GM18526 (cell line): ENCODE measurements around the gene WWOX.

Source experiments
- POLR2A ChIP-seq: IDR thresholded peaks from 3 replicates; pipeline ENCODE4 v1.6.1; 2011; ENCODE audit not compliant: insufficient read length; ENCODE audit errors: extremely low read depth

WWOX gene

GRCh38 chr16:78099271-78100111 is at the start of gene WWOX:
WWOX (plus strand) TSS chr16:78099654.
- peak; percentile 44 for TF ChIP-seq POLR2A

- TF ChIP-seq POLR2A: no peak
Measured at GRCh38 chr16:78050734-78051400, 48.6 kb upstream of the WWOX start.

GRCh38 chr16:78057803-78058564 is 41.5 kb upstream of the WWOX start:
- TF ChIP-seq POLR2A: no peak

GRCh38 chr16:78060295-78060694 is 39.2 kb upstream of the WWOX start:
- TF ChIP-seq POLR2A: no peak

GRCh38 chr16:78060809-78061208 is 38.6 kb upstream of the WWOX start:
- TF ChIP-seq POLR2A: no peak

GRCh38 chr16:78065319-78065718 is 34.1 kb upstream of the WWOX start:
- TF ChIP-seq POLR2A: no peak

- TF ChIP-seq POLR2A: no peak
Measured at GRCh38 chr16:78069913-78070312, 29.5 kb upstream of the WWOX start.

GRCh38 chr16:78072275-78072674 is 27.2 kb upstream of the WWOX start:
- no peak for TF ChIP-seq POLR2A

- TF ChIP-seq POLR2A: no peak
Measured at GRCh38 chr16:78075800-78076199, 23.7 kb upstream of the WWOX start.

GRCh38 chr16:78081341-78081740 is 18.1 kb upstream of the WWOX start:
- no peak for TF ChIP-seq POLR2A

- no peak for TF ChIP-seq POLR2A
Measured at GRCh38 chr16:78091419-78091818, 8.0 kb upstream of the WWOX start.

- TF ChIP-seq POLR2A: no peak
Measured at GRCh38 chr16:78092758-78093157, 6.7 kb upstream of the WWOX start.

GRCh38 chr16:78094166-78094565 is 5.3 kb upstream of the WWOX start:
- no peak for TF ChIP-seq POLR2A

GRCh38 chr16:78094998-78095397 is 4.5 kb upstream of the WWOX start:
- no peak for TF ChIP-seq POLR2A

GRCh38 chr16:78096386-78096785 is 3.1 kb upstream of the WWOX start:
- no peak for TF ChIP-seq POLR2A

- TF ChIP-seq POLR2A: no peak
Measured at GRCh38 chr16:78097548-78097947, 1.9 kb upstream of the WWOX start.
